Osteocyte (in vitro differentiated cells): ENCODE results near the gene AGBL2. TPM values are rescaled to one million over a fixed set of nuclear protein-coding genes. Genes with fewer than 3 reads are reported as not detected.
"Not testable (repeated sequence)": the region's sequence is repeated elsewhere in the genome, so short reads cannot be mapped to it uniquely, and the experiment has no call there.

Experiments
- DNase-seq: peaks from one replicate; pipeline ENCODE4 v3.0.0; 2021; ENCODE audit warnings: mixed read lengths; ENCODE audit not compliant: unreplicated experiment; ENCODE audit errors: extremely low spot score
- H3K27ac Mint-ChIP-seq: one replicate; pipeline ENCODE4 v1.8.0; 2021; ENCODE audit warnings: mild to moderate bottlenecking, mixed read lengths; ENCODE audit not compliant: unreplicated experiment
- H3K27me3 Mint-ChIP-seq: one replicate; pipeline ENCODE4 v1.8.0; 2021; ENCODE audit warnings: mixed read lengths; ENCODE audit not compliant: unreplicated experiment
- H3K36me3 Mint-ChIP-seq: one replicate; pipeline ENCODE4 v1.8.0; 2021; ENCODE audit warnings: mixed read lengths; ENCODE audit not compliant: unreplicated experiment
- H3K4me1 Mint-ChIP-seq: one replicate; pipeline ENCODE4 v1.8.0; 2021; ENCODE audit warnings: mixed read lengths; ENCODE audit not compliant: unreplicated experiment
- H3K4me3 Mint-ChIP-seq: one replicate; pipeline ENCODE4 v1.8.0; 2021; ENCODE audit warnings: mild to moderate bottlenecking, moderate library complexity, mixed read lengths; ENCODE audit not compliant: unreplicated experiment
- H3K9me3 Mint-ChIP-seq: one replicate; pipeline ENCODE4 v1.8.0; 2021; ENCODE audit warnings: mixed read lengths; ENCODE audit not compliant: unreplicated experiment
- CTCF ChIP-seq: fragments of 200-600 bp; sonication (generic); IDR thresholded peaks from 2 replicates; pipeline ENCODE4 v1.5.0; 2021; ENCODE audit warnings: antibody characterized with exemption, mild to moderate bottlenecking, moderate library complexity
- total RNA-seq: library from RNA; stranded (reverse); gene quantifications from 2 replicates; pipeline ENCODE4 v1.2.1, GENCODE V29; 2021

AGBL2 gene
- total RNA-seq, 1 donor from 2014 or later, result 0.75 TPM

- Mint-ChIP-seq H3K36me3 (no peaks in the 10 kb centered on the region), H3K9me3 (no peaks in the 10 kb centered on the region), H3K4me3 (no peak overlapping the region), H3K27me3 (no peaks in the 10 kb centered on the region), H3K27ac (no peak overlapping the region), H3K4me1 (peaks cover 2% of the 10 kb centered on the region)
- DNase-seq, result no peak
- TF ChIP-seq CTCF, result no peak
Observed at GRCh38 chr11:47672283-47672730, 42.9 kb downstream of the AGBL2 start.

GRCh38 chr11:47669856-47670255 is 45.3 kb downstream of the AGBL2 start:
- Mint-ChIP-seq H3K9me3 (no peaks in the 10 kb centered on the region), H3K27ac (no peak overlapping the region), H3K4me3 (no peak overlapping the region), H3K36me3 (no peaks in the 10 kb centered on the region), H3K27me3 (no peaks in the 10 kb centered on the region), H3K4me1 (peaks cover 2% of the 10 kb centered on the region)
- no peak for TF ChIP-seq CTCF
- DNase-seq, result no peak

GRCh38 chr11:47668665-47669064 is 46.5 kb downstream of the AGBL2 start:
- Mint-ChIP-seq H3K36me3 (no peaks in the 10 kb centered on the region), H3K9me3 (no peaks in the 10 kb centered on the region), H3K4me3 (no peak overlapping the region), H3K4me1 (peaks cover 2% of the 10 kb centered on the region), H3K27ac (no peak overlapping the region), H3K27me3 (no peaks in the 10 kb centered on the region)
- TF ChIP-seq CTCF, result no peak
- DNase-seq, result no peak

- no peaks in the 10 kb centered on the region for H3K27me3 Mint-ChIP-seq
- no peak for TF ChIP-seq CTCF
- H3K36me3 Mint-ChIP-seq, result no peaks in the 10 kb centered on the region
- no peak overlapping the region for H3K27ac Mint-ChIP-seq
- H3K4me3 Mint-ChIP-seq, result no peak overlapping the region
- peaks cover 6% of the 10 kb centered on the region for H3K4me1 Mint-ChIP-seq
- no peaks in the 10 kb centered on the region for H3K9me3 Mint-ChIP-seq
- no peak for DNase-seq
Observed at GRCh38 chr11:47667555-47667954, 47.6 kb downstream of the AGBL2 start.

- Mint-ChIP-seq H3K9me3 (no peaks in the 10 kb centered on the region), H3K27ac (no peak overlapping the region), H3K27me3 (no peaks in the 10 kb centered on the region), H3K4me3 (no peak overlapping the region), H3K4me1 (peaks cover 6% of the 10 kb centered on the region), H3K36me3 (no peaks in the 10 kb centered on the region)
- no peak for TF ChIP-seq CTCF
- no peak for DNase-seq
Observed at GRCh38 chr11:47667135-47667534, 48.0 kb downstream of the AGBL2 start.

GRCh38 chr11:47664936-47665335 is 50.2 kb downstream of the AGBL2 start:
- DNase-seq, H3K4me3 Mint-ChIP-seq, H3K27me3 Mint-ChIP-seq, H3K9me3 Mint-ChIP-seq, H3K4me1 Mint-ChIP-seq, H3K27ac Mint-ChIP-seq, H3K36me3 Mint-ChIP-seq: not testable (repeated sequence)
